ENCODE measurements around the gene DHCR7. TPM values are rescaled to one million over a fixed set of nuclear protein-coding genes. Genes with fewer than 3 reads are reported as not detected.

Gene DHCR7
- total RNA-seq, 2 experiments from 2014 or later, result 66.4 to 68.9 TPM

DNA sequence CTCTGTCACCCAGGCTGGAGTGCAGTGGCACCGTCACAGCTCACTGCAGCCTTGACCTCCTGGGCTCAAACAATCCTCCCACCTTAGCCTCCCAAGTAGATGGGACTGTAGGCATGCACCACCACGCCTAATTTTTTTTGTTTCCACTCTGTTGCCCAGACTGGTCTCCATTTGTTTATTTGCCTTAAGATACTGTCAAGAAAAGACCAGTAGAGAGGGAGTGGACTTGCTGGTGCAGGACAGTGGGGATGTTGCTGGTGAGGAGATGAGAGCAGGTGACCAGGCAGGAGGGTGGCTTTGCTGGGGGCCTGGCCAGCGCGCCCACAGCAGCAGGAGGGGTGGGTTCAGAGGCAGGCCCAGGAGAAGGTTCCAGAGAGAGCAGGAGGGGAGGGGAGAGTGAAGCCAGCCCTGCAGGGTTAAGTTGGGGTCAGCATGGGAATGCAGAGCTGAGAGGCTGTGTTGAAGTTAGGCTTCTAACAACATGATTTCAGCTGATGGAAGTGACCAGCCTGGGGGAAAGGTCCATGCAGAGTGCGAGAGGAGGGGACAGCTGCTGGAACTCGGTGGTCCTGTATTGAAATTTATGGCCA, 40.6 kb upstream of the DHCR7 start:
- H3K27ac Mint-ChIP-seq, result peak overlapping the region; percentile 65
- H3K4me3 Mint-ChIP-seq, result no peak overlapping the region
- ATAC-seq, result peak; percentile 5
- H3K9me3 Mint-ChIP-seq, result no peaks in the 10 kb centered on the region
- CTCF ChIA-PET, result no interaction called here
- POLR2A ChIA-PET, result no interaction called here
- H3K27me3 Mint-ChIP-seq, result no peaks in the 10 kb centered on the region
- peaks cover 66% of the 10 kb centered on the region for H3K36me3 Mint-ChIP-seq (ENCODE audit: low read depth)
- no peak for DNase-seq
- TF ChIP-seq, protein P1, sequence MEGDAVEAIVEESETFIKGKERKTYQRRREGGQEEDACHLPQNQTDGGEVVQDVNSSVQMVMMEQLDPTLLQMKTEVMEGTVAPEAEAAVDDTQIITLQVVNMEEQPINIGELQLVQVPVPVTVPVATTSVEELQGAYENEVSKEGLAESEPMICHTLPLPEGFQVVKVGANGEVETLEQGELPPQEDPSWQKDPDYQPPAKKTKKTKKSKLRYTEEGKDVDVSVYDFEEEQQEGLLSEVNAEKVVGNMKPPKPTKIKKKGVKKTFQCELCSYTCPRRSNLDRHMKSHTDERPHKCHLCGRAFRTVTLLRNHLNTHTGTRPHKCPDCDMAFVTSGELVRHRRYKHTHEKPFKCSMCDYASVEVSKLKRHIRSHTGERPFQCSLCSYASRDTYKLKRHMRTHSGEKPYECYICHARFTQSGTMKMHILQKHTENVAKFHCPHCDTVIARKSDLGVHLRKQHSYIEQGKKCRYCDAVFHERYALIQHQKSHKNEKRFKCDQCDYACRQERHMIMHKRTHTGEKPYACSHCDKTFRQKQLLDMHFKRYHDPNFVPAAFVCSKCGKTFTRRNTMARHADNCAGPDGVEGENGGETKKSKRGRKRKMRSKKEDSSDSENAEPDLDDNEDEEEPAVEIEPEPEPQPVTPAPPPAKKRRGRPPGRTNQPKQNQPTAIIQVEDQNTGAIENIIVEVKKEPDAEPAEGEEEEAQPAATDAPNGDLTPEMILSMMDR (IDR thresholded peaks at IDR 0.05), result no peak
- H3K4me1 Mint-ChIP-seq (ENCODE audit: low read depth), result peaks cover 23% of the 10 kb centered on the region
- intact Hi-C loops (cut with micrococcal nuclease), result no loop called here

DNA sequence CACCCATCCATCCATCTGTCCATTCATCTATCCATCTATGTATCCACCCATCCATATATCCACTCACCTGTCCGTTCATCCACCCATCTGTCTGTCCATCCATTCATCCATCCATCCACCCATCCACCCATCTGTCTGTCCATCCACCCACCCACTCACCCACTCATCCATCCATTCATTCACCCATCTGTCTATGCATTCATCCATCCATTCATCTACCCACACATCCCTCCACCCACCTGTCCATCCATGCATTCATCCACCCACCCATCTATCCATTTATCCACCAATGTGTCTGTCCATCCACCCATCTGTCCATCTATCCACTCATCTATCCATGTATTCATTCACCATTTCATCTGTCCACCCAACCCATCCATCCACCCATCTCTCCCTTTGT, 38.1 kb upstream of the DHCR7 start:
- POLR2A ChIA-PET, result no interaction called here
- peaks cover 23% of the 10 kb centered on the region for H3K4me1 Mint-ChIP-seq (ENCODE audit: low read depth)
- H3K4me3 Mint-ChIP-seq, result no peak overlapping the region
- no peak for ATAC-seq
- H3K36me3 Mint-ChIP-seq (ENCODE audit: low read depth), result peaks cover 73% of the 10 kb centered on the region
- TF ChIP-seq, protein P1 (IDR thresholded peaks at IDR 0.05), result no peak
- DNase-seq, result no peak
- CTCF ChIA-PET, result no interaction called here
- no peaks in the 10 kb centered on the region for H3K9me3 Mint-ChIP-seq
- intact Hi-C loops (cut with micrococcal nuclease), result no loop called here
- H3K27me3 Mint-ChIP-seq, result no peaks in the 10 kb centered on the region
- no peak overlapping the region for H3K27ac Mint-ChIP-seq

DNA sequence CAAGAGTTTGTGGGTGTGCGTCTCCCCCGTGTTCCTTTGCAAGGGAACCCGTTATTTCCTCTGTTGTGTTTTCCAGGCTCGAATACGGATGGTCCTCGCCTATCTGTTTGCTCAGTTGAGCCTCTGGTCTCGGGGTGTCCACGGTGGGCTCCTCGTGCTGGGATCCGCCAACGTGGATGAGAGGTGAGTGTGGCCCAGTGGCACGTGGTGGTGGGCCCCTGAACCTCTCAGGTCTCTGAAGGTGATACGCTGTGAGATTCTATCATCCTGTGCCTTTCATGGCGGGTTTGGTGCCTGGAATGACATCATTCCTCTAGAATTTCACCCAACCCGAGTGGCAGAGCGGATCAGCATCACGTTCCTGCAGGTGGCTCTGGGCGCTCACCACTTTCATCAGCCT, 37.3 kb upstream of the DHCR7 start:
- H3K9me3 Mint-ChIP-seq, result no peaks in the 10 kb centered on the region
- no peak overlapping the region for H3K4me3 Mint-ChIP-seq
- H3K27ac Mint-ChIP-seq, result no peak overlapping the region
- CTCF ChIA-PET, result no interaction called here
- DNase-seq (no peak), ATAC-seq (no peak)
- no peaks in the 10 kb centered on the region for H3K27me3 Mint-ChIP-seq
- TF ChIP-seq, protein P1 (IDR thresholded peaks at IDR 0.05), result no peak
- peaks cover 69% of the 10 kb centered on the region for H3K36me3 Mint-ChIP-seq (ENCODE audit: low read depth)
- peaks cover 23% of the 10 kb centered on the region for H3K4me1 Mint-ChIP-seq (ENCODE audit: low read depth)
- POLR2A ChIA-PET, result no interaction called here
- intact Hi-C loops (cut with micrococcal nuclease), result no loop called here

DNA sequence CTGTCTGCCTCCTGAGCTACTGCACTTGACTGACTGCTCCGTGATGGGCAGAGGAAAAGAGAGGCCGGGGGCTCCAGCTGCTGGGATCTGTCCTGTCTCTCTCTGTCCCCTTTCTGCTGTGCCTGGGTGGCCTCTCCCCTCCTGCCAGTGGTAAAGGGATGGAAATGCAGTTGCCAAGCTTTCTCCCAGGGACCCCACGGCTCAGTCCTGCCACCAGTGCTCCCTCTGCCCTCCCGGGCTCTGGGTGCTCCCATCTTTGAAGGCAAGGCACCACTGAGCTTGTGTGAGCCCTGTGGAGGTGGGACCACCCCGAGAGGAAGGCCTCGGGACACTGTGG, 36.8 kb upstream of the DHCR7 start:
- ChIA-PET CTCF (no interaction called here), POLR2A (no interaction called here)
- DNase-seq, result no peak
- H3K27ac Mint-ChIP-seq, result no peak overlapping the region
- intact Hi-C loops (cut with micrococcal nuclease), result no loop called here
- H3K4me3 Mint-ChIP-seq, result no peak overlapping the region
- H3K36me3 Mint-ChIP-seq (ENCODE audit: low read depth), result peaks cover 67% of the 10 kb centered on the region
- H3K27me3 Mint-ChIP-seq, result no peaks in the 10 kb centered on the region
- peaks cover 22% of the 10 kb centered on the region for H3K4me1 Mint-ChIP-seq (ENCODE audit: low read depth)
- H3K9me3 Mint-ChIP-seq, result no peaks in the 10 kb centered on the region
- TF ChIP-seq, protein P1 (IDR thresholded peaks at IDR 0.05), result no peak
- ATAC-seq, result no peak

DNA sequence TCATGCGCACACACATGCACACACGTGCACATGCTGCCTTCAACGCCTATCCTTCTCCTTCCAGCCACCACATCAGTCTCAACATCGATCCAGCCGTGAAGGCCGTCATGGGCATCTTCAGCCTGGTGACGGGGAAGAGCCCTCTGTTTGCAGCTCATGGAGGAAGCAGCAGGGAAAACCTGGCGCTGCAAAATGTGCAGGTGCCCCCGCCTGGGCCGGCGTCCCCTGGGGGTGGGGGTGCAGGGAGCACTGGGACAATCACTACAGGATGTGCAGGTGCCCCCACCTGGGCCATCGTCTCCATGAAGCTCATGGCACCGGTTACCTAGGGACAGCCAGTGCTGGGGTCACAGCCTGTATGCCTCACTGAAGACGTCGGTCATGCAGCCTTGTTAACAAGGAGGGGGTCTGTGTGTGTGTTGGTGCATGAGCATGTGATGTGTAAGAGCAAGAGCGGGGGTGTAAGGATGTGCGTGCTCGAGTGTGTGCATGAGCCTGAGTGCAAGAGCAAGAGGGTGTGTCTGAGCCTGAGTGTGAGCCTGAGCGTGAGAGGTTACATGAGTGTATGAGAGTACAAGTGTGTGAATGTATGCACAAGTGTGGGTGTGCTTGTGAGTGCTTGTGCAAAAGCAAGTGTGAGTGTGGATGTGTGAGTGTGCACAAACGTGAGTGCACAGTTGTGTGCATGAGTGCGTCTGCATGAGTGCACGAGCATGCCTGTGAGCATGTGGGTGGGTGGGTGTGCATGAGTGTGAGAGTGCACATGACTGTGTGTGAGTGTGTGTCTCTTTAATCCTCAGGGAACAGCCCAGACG, 36.3 kb upstream of the DHCR7 start:
- no peaks in the 10 kb centered on the region for H3K27me3 Mint-ChIP-seq
- no peak for DNase-seq
- no peak overlapping the region for H3K4me3 Mint-ChIP-seq
- peaks cover 17% of the 10 kb centered on the region for H3K4me1 Mint-ChIP-seq (ENCODE audit: low read depth)
- TF ChIP-seq, protein P1 (IDR thresholded peaks at IDR 0.05), result no peak
- intact Hi-C loops (cut with micrococcal nuclease), result no loop called here
- peaks cover 68% of the 10 kb centered on the region for H3K36me3 Mint-ChIP-seq (ENCODE audit: low read depth)
- H3K27ac Mint-ChIP-seq, result no peak overlapping the region
- no peaks in the 10 kb centered on the region for H3K9me3 Mint-ChIP-seq
- CTCF ChIA-PET, result no interaction called here
- POLR2A ChIA-PET, result no interaction called here
- no peak for ATAC-seq
